CD14-positive monocyte (primary cell): Measurements from ENCODE around the gene GPRIN3. TPM values are rescaled to one million over a fixed set of nuclear protein-coding genes. Genes with fewer than 3 reads are reported as not detected.

Source experiments
- DNase-seq, 3 donors: peaks; one replicate each; pipeline ENCODE4 v3.0.0-alpha.2; 2011 to 2022
- H2AFZ ChIP-seq: 2 replicates; pipeline ENCODE4 v1.6.0; 2012; ENCODE audit warnings: mild to moderate bottlenecking, low read depth, low read length, inconsistent platforms; ENCODE audit not compliant: insufficient read depth, poor library complexity, severe bottlenecking
- H3K27ac ChIP-seq, 2 donors: 1 replicate in 1 of 2; 2 replicates in 1 of 2; pipeline ENCODE4 v1.5.1; 2012 to 2013; ENCODE audit warnings: low read length in 2 of 2, control low read depth in 1 of 2, inconsistent platforms in 1 of 2, low read depth in 1 of 2, mild to moderate bottlenecking in 1 of 2
- H3K27me3 ChIP-seq, 2 donors: one replicate each; pipeline versions ENCODE4 v1.6.0 to v1.6.1; 2011 to 2013; ENCODE audit warnings: low read length in 2 of 2; ENCODE audit not compliant: control insufficient read depth in 2 of 2, insufficient read depth in 2 of 2
- H3K36me3 ChIP-seq, 2 donors: replicated peaks in 1 of 2; 1 replicate in 1 of 2; 2 replicates in 1 of 2; pipeline versions ENCODE4 v1.5.1 to v1.6.1; 2012 to 2013; ENCODE audit warnings: low read length in 2 of 2, control low read depth in 1 of 2, inconsistent platforms in 1 of 2, mild to moderate bottlenecking in 1 of 2; ENCODE audit not compliant: insufficient read depth in 2 of 2, control insufficient read depth in 1 of 2
- H3K4me1 ChIP-seq, 2 donors: 1 replicate in 1 of 2; 2 replicates in 1 of 2; pipeline versions ENCODE4 v1.5.1 to v1.6.1; 2012 to 2013; ENCODE audit warnings: low read length in 2 of 2, control low read depth in 1 of 2, inconsistent platforms in 1 of 2, mild to moderate bottlenecking in 1 of 2, moderate library complexity in 1 of 2; ENCODE audit not compliant: insufficient read depth in 2 of 2, control insufficient read depth in 1 of 2
- H3K4me2 ChIP-seq: replicated peaks from 2 replicates; pipeline ENCODE3; 2012; ENCODE audit warnings: low read length, moderate library complexity, mild to moderate bottlenecking; ENCODE audit not compliant: poor library complexity, severe bottlenecking; ENCODE audit errors: extremely low read depth
- H3K4me3 ChIP-seq, 3 experiments: fragments of 200-600 bp in 1 of 3; sonication (generic) in 1 of 3; replicated peaks in 1 of 3; 1 replicate in 2 of 3; 2 replicates in 1 of 3; pipeline ENCODE4 v1.5.1; 2011 to 2013; ENCODE audit warnings: low read length in 3 of 3, mild to moderate bottlenecking in 3 of 3, control low read depth in 2 of 3, low read depth in 2 of 3, inconsistent platforms in 1 of 3, moderate library complexity in 1 of 3
- H3K79me2 ChIP-seq: 2 replicates; pipeline ENCODE4 v1.6.0; 2012; ENCODE audit warnings: mild to moderate bottlenecking, control low read depth, inconsistent platforms, low read length, moderate library complexity; ENCODE audit not compliant: insufficient read depth
- H3K9ac ChIP-seq: 2 replicates; pipeline ENCODE4 v1.6.0; 2017; ENCODE audit warnings: low read length, mild to moderate bottlenecking; ENCODE audit not compliant: insufficient read depth, poor library complexity, severe bottlenecking
- H3K9me3 ChIP-seq, 2 donors: replicated peaks in 1 of 2; 1 replicate in 1 of 2; 2 replicates in 1 of 2; pipeline versions ENCODE4 v1.5.1 to v1.6.1; 2012 to 2013; ENCODE audit warnings: low read length in 2 of 2, control low read depth in 1 of 2; ENCODE audit not compliant: control insufficient read depth in 1 of 2, insufficient read depth in 1 of 2
- H4K20me1 ChIP-seq: 2 replicates; pipeline ENCODE4 v1.6.0; 2012; ENCODE audit warnings: mild to moderate bottlenecking, low read length, control low read depth, moderate library complexity; ENCODE audit not compliant: insufficient read depth
- H3K27ac Mint-ChIP-seq, 7 donors: one replicate each; pipeline ENCODE4 v1.8.0; 2020; ENCODE audit warnings: mild to moderate bottlenecking in 7 of 7, mixed read lengths in 7 of 7, moderate library complexity in 6 of 7, inconsistent platforms in 2 of 7
- H3K27me3 Mint-ChIP-seq, 3 donors: one replicate each; pipeline ENCODE4 v1.8.0; 2021 to 2022; ENCODE audit warnings: low read depth in 3 of 3, mild to moderate bottlenecking in 3 of 3, mixed read lengths in 3 of 3, moderate library complexity in 3 of 3, inconsistent platforms in 1 of 3
- H3K36me3 Mint-ChIP-seq, 2 donors: one replicate each; pipeline ENCODE4 v1.8.0; 2020; ENCODE audit warnings: mixed read lengths in 2 of 2, inconsistent platforms in 1 of 2, mild to moderate bottlenecking in 1 of 2
- H3K4me1 Mint-ChIP-seq: one replicate; pipeline ENCODE4 v1.8.0; 2020; ENCODE audit warnings: mild to moderate bottlenecking, mixed read lengths
- H3K4me3 Mint-ChIP-seq, 2 donors: one replicate each; pipeline ENCODE4 v1.8.0; 2020; ENCODE audit warnings: mild to moderate bottlenecking in 2 of 2, mixed read lengths in 2 of 2, moderate library complexity in 1 of 2
- H3K9me3 Mint-ChIP-seq, 7 donors: one replicate each; pipeline ENCODE4 v1.8.0; 2020 to 2022; ENCODE audit warnings: mixed read lengths in 7 of 7, mild to moderate bottlenecking in 6 of 7, moderate library complexity in 6 of 7, inconsistent platforms in 2 of 7
- CTCF ChIP-seq: fragments of 200-600 bp; IDR thresholded peaks from one replicate; pipeline ENCODE4 v1.8.0; 2022; ENCODE audit warnings: antibody characterized with exemption, mild to moderate bottlenecking
- WGBS: methylation state at CpG from one replicate; pipeline ENCODE4 v1.1.5; 2013; ENCODE audit warnings: missing lambda C conversion rate; ENCODE audit not compliant: insufficient coverage; 5-methylcytosine and 5-hydroxymethylcytosine counted together
- intact Hi-C, 2 donors: fragments of 100-400 bp; cut with micrococcal nuclease; formaldehyde crosslinking; loops; one replicate each; pipeline versions ENCODE4 v1.15.0 to v1.15.1; 2023
- polyA plus RNA-seq, 3 donors: library from polyadenylated mRNA; depleted of rRNA in 1 of 3; unstranded in 2 of 3; stranded (reverse) in 1 of 3; fragments of 300-500 nt in 2 of 3; fragments of >200 nt in 1 of 3; fragmentation: Illumina TruSeq in 2 of 3; gene quantifications; 1 replicate in 2 of 3; 2 replicates in 1 of 3; pipeline ENCODE4 v1.2.3, GENCODE V29; 2012 to 2021

GPRIN3 gene
- polyA plus RNA-seq, 3 donors: 1.1 to 3.3 (median 2.3) TPM

- H3K36me3 Mint-ChIP-seq: peaks cover 2 to 6% of the 10 kb centered on the region in 2 donors
- Histone ChIP-seq H4K20me1 (no peaks in the 10 kb centered on the region), H3K4me1 (peaks cover 22 to 27% of the 10 kb centered on the region in 2 donors), H3K4me3 (no peak overlapping the region), H2AFZ (no peak overlapping the region), H3K9ac (no peak overlapping the region), H3K4me2 (peak overlapping the region; percentile 4), H3K79me2 (no peaks in the 10 kb centered on the region), H3K27ac (peak overlapping the region in 1 of 2 donors; percentile 33), H3K9me3 (no peaks in the 10 kb centered on the region), H3K36me3 (no peaks in the 10 kb centered on the region), H3K27me3 (no peaks in the 10 kb centered on the region)
- no CpG with 5 or more reads among the region's 2 CpGs for whole genome bisulfite sequencing
- H3K4me3 Mint-ChIP-seq: no peak overlapping the region
- DNase-seq: peak in 2 of 3 donors; percentile 18 to 34
- no peak for TF ChIP-seq CTCF
- H3K27ac Mint-ChIP-seq: peak overlapping the region in 3 of 7 donors; percentile 10 to 83 (median 16)
- H3K4me1 Mint-ChIP-seq: peaks cover 32% of the 10 kb centered on the region
- peaks cover 0 to 5% (median 0%) of the 10 kb centered on the region in 7 donors for H3K9me3 Mint-ChIP-seq
- H3K27me3 Mint-ChIP-seq: no peaks in the 10 kb centered on the region
- intact Hi-C loops: no loop called here
Measured at GRCh38 chr4:89268679-89269078, 38.9 kb downstream of the GPRIN3 start.

- H2AFZ ChIP-seq: no peak overlapping the region
- Mint-ChIP-seq H3K27ac (peak overlapping the region in 2 of 7 donors; percentile 4 to 6), H3K36me3 (peaks cover 4 to 13% of the 10 kb centered on the region in 2 donors), H3K9me3 (peaks cover 0 to 5% (median 0%) of the 10 kb centered on the region in 7 donors), H3K27me3 (no peaks in the 10 kb centered on the region), H3K4me1 (peaks cover 37% of the 10 kb centered on the region), H3K4me3 (no peak overlapping the region)
- no peak overlapping the region for H3K27ac ChIP-seq
- no peak overlapping the region for H3K4me2 ChIP-seq
- H3K4me3 ChIP-seq: no peak overlapping the region
- 0% methylated on average over 1 of the region's 3 CpGs for WGBS
- no peaks in the 10 kb centered on the region for H3K9me3 ChIP-seq
- H3K9ac ChIP-seq: no peak overlapping the region
- H3K27me3 ChIP-seq: no peaks in the 10 kb centered on the region
- TF ChIP-seq CTCF: no peak
- H3K4me1 ChIP-seq: peaks cover 22 to 27% of the 10 kb centered on the region in 2 donors
- intact Hi-C loops: no loop called here
- no peaks in the 10 kb centered on the region for H3K36me3 ChIP-seq
- DNase-seq: peak in 1 of 3 donors; percentile 42
- no peaks in the 10 kb centered on the region for H4K20me1 ChIP-seq
- H3K79me2 ChIP-seq: no peaks in the 10 kb centered on the region
Measured at GRCh38 chr4:89267846-89268245, 39.8 kb downstream of the GPRIN3 start.
